ENCODE results near the gene FDXR.

Gene FDXR

GRCh38 chr17:74833501-74834377 lies 39.1 kb downstream of the FDXR start:
- DNase-seq (ENCODE audit: low spot score), result peak; percentile 75

GRCh38 chr17:74832421-74832820 lies 40.4 kb downstream of the FDXR start:
- DNase-seq (ENCODE audit: low spot score), result no peak

- no peak for DNase-seq (ENCODE audit: low spot score)
Measured at GRCh38 chr17:74831444-74832146, 41.2 kb downstream of the FDXR start.

DNA sequence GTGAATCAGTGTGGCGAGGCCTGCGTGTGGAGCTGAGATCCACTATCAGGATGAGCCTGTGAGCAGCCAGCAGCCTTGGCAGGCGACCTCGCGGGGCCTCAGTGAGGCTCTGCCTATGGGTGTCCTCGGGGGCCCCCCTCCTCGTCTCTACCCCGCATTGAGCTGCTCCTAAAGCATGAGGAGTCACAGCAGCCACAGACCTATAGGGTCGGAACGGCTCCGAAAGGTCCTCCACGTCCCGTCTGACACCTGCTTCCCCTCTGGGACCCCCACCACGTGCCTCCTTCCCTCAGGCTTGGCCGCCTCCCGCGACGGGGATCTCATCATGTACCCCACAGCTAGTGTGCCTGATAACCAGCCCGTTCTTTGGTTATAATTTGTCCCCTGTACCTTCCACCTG lies 41.9 kb downstream of the FDXR start:
- no peak for DNase-seq (ENCODE audit: low spot score)

DNA sequence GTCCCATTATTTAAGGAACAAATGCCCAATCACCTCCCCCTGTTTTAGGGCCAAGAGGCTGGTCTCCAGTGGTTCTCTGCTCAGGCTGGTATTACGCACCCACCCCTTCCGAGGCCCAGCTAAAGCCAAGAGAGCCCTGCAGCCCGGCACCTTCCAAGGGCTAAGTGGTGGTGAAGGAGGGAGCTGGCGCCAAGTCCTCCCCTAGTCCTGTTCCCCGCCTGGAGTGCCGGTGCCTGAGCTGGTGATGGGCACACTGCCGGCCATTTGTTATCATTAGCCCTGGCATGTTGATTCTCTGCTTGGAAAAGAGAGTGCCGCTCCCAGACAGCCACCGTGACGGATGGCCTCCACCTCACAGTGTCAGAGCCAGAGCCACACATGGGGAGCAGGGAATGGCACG lies 45.0 kb downstream of the FDXR start:
- no peak for DNase-seq (ENCODE audit: low spot score)

GRCh38 chr17:74825952-74826719 lies 46.7 kb downstream of the FDXR start:
- DNase-seq (ENCODE audit: low spot score), result no peak

DNA sequence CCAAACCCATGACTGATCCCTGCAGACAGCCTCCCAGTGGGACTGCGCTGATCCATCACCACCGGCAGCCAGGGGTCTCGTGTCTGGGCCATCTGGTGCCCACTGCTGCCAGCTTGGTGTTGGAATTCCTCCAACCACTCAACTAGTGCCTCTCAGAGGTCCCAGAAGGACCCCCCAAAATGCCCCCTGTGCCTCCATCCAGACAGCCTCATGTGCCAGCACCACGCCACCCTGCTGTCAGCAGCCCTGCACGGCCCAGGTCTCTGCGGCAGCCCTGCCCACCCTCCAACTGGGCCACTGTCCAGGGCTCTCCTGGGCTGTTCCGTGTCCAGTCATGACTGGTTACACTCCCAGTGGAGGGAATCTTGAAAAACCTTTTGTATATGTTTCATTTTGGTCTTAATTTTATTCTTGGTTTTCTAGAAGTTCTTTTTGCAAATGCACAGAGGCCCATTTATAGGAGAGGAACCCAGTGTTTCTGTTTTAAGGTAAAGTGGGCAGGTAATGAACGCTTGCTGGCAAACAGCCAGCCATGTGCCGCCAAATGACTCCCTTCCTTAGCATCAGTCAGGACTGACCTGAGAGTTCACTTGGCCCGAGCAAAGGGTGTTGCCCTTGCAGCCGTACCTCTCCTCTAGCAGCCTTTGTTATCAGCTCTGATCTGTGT lies 47.7 kb downstream of the FDXR start:
- no peak for DNase-seq (ENCODE audit: low spot score)

GRCh38 chr17:74822939-74823367 lies 49.8 kb downstream of the FDXR start:
- peak; percentile 85 for DNase-seq (ENCODE audit: low spot score)

GRCh38 chr17:74822335-74822938 lies 50.4 kb downstream of the FDXR start:
- DNase-seq (ENCODE audit: low spot score), result no peak

DNA sequence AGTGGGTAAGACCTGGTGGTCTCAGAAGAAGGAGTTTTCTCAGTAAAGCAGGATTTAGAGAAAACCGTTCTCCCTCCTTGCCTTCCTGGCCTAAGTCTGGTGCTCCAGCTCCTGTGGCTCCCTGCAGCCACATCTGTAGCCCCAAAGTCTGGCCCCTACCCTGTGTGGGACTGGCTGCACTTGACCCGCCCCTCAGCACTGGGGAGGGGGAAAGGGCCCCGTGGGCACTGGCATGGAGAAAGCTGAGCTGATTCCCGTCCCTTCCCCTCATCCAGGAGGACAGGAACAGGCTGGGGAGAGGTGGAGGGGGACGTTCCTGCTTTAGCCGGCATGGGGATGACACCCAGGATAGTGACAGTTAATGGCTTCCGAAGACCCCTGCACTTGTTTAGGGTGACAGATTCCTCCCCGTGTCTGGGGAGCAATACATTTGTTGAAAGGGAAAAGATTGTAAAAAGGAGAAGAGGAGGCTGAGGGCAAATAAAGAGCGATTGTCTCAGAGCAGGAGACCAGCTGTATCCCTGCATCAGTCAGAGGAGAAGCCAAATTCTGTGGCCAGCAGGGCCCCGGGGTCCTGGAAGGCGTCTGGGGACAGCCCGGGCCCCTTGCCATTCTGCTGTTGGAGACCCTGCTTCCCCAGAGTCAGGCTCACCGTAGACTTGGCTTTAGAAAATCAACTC lies 51.0 kb downstream of the FDXR start:
- DNase-seq (ENCODE audit: low spot score), result no peak

GRCh38 chr17:74819801-74820436 lies 52.9 kb downstream of the FDXR start:
- no peak for DNase-seq (ENCODE audit: low spot score)

- DNase-seq (ENCODE audit: low spot score), result no peak
Measured at GRCh38 chr17:74818291-74818938, 54.4 kb downstream of the FDXR start.

- no peak for DNase-seq (ENCODE audit: low spot score)
Measured at GRCh38 chr17:74816905-74817620, 55.7 kb downstream of the FDXR start.

GRCh38 chr17:74815550-74816370 lies 57.0 kb downstream of the FDXR start:
- no peak for DNase-seq (ENCODE audit: low spot score)

GRCh38 chr17:74815067-74815466 lies 57.7 kb downstream of the FDXR start:
- DNase-seq (ENCODE audit: low spot score), result no peak

DNA sequence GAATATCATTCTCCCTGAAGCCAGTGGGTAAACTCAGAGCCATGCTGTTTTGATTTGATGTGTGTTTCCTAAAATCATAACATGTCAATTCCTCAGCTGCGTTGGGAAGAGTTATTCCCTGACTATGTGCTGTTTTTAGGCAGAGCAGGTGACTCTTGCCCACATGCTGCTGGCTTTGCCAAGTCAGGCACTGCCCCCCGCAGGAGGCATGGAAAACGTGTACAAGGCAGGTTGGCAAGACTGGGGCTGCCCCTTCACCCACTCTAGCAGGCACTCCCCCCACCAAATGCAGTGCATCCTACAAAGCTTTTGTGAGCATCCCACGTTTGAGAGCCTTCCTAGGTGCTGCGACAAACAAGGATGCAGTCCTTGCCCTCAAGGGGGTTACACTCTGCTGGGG lies 58.3 kb downstream of the FDXR start:
- no peak for DNase-seq (ENCODE audit: low spot score)

Measured in Ammon's horn (tissue), 1 donor.